Renal cortex interstitium (tissue), 11 donors: ENCODE results near the gene CTNNA3. TPM values are rescaled to one million over a fixed set of nuclear protein-coding genes. Genes with fewer than 3 reads are reported as not detected.

ENCODE experiments used
- DNase-seq, 11 donors: peaks; one replicate each; pipeline ENCODE4 v3.0.0-alpha.2; 2013; ENCODE audit warnings: low read depth in 9 of 11, low spot score in 4 of 11; ENCODE audit errors: extremely low read depth in 1 of 11
- polyA plus RNA-seq, 3 donors: library from polyadenylated mRNA; unstranded; fragments of 120-200 nt; gene quantifications; one replicate each; pipeline ENCODE4 v1.2.1, GENCODE V29; 2013; ENCODE audit not compliant: insufficient read length in 3 of 3

The CTNNA3 gene
- polyA plus RNA-seq, 3 donors, result 2.1 to 4.3 (median 2.9) TPM

GRCh38 chr10:66881814-66882213 lies 814.2 kb downstream of the CTNNA3 start:
- DNase-seq, result no peak

GRCh38 chr10:66880826-66881225 lies 815.2 kb downstream of the CTNNA3 start:
- DNase-seq, result no peak

- no peak for DNase-seq
Observed at GRCh38 chr10:66880292-66880691, 815.7 kb downstream of the CTNNA3 start.

GRCh38 chr10:66877361-66877760 lies 818.6 kb downstream of the CTNNA3 start:
- no peak for DNase-seq

GRCh38 chr10:66869635-66870034 lies 826.4 kb downstream of the CTNNA3 start:
- DNase-seq, result no peak

- DNase-seq, result no peak
Observed at GRCh38 chr10:66862687-66863258, 833.2 kb downstream of the CTNNA3 start.

GRCh38 chr10:66860376-66860945 lies 835.5 kb downstream of the CTNNA3 start:
- DNase-seq, result no peak

GRCh38 chr10:66852811-66853210 lies 843.2 kb downstream of the CTNNA3 start:
- no peak for DNase-seq

GRCh38 chr10:66848856-66849255 lies 847.1 kb downstream of the CTNNA3 start:
- DNase-seq, result no peak

GRCh38 chr10:66844176-66844942 lies 851.6 kb downstream of the CTNNA3 start:
- no peak for DNase-seq

GRCh38 chr10:66843396-66843795 lies 852.6 kb downstream of the CTNNA3 start:
- DNase-seq, result no peak

- no peak for DNase-seq
Observed at GRCh38 chr10:66842867-66843266, 853.1 kb downstream of the CTNNA3 start.

GRCh38 chr10:66842371-66842770 lies 853.6 kb downstream of the CTNNA3 start:
- DNase-seq, result no peak

- no peak for DNase-seq
Observed at GRCh38 chr10:66838656-66839055, 857.3 kb downstream of the CTNNA3 start.

- peak in 5 of 11 donors; percentile 12 to 24 (median 17) for DNase-seq
Observed at GRCh38 chr10:66837990-66838389, 858.0 kb downstream of the CTNNA3 start.

GRCh38 chr10:66837335-66837734 lies 858.7 kb downstream of the CTNNA3 start:
- DNase-seq, result peak in 6 of 11 donors; percentile 5 to 33 (median 17)

GRCh38 chr10:66836771-66837170 lies 859.2 kb downstream of the CTNNA3 start:
- no peak for DNase-seq

- peak in 1 of 11 donors; percentile 28 for DNase-seq
Observed at GRCh38 chr10:66836057-66836456, 859.9 kb downstream of the CTNNA3 start.

- DNase-seq, result no peak
Observed at GRCh38 chr10:66835400-66835799, 860.6 kb downstream of the CTNNA3 start.

- no peak for DNase-seq
Observed at GRCh38 chr10:66834802-66835201, 861.2 kb downstream of the CTNNA3 start.
